Osteoblast (primary cell): ENCODE data around the gene PER2. TPM values are rescaled to one million over a fixed set of nuclear protein-coding genes. Genes with fewer than 3 reads are reported as not detected.

Source experiments
- DNase-seq: peaks from one replicate; pipeline ENCODE4 v3.0.0; 2011; ENCODE audit warnings: low spot score, mixed read lengths; ENCODE audit not compliant: insufficient read length; ENCODE audit errors: missing footprints
- H2AFZ ChIP-seq: 2 replicates; pipeline ENCODE4 v1.6.0; 2011; ENCODE audit warnings: mild to moderate bottlenecking, low read length
- H3K27ac ChIP-seq: 2 replicates; pipeline ENCODE4 v1.5.1; 2011; ENCODE audit warnings: mild to moderate bottlenecking, low read depth, low read length, moderate library complexity
- H3K27me3 ChIP-seq: 2 replicates; pipeline ENCODE4 v1.6.0; 2012; ENCODE audit warnings: mild to moderate bottlenecking, control low read depth, inconsistent platforms, low read length, moderate library complexity; ENCODE audit not compliant: insufficient read depth
- H3K36me3 ChIP-seq: 2 replicates; pipeline ENCODE4 v1.5.1; 2011; ENCODE audit warnings: mild to moderate bottlenecking, low read length, control low read depth, moderate library complexity; ENCODE audit not compliant: insufficient read depth
- H3K4me1 ChIP-seq: 2 replicates; pipeline ENCODE4 v1.5.1; 2011; ENCODE audit warnings: mild to moderate bottlenecking, low read length, control low read depth, moderate library complexity; ENCODE audit not compliant: insufficient read depth
- H3K4me2 ChIP-seq: 2 replicates; pipeline ENCODE4 v1.6.0; 2011; ENCODE audit warnings: mild to moderate bottlenecking, low read length; ENCODE audit not compliant: insufficient read depth
- H3K4me3 ChIP-seq: fragments of 200-600 bp; sonication (generic); 3 replicates; pipeline ENCODE4 v1.5.1; 2012; ENCODE audit warnings: mild to moderate bottlenecking, low read length, inconsistent platforms; ENCODE audit not compliant: insufficient read depth
- H3K79me2 ChIP-seq: 2 replicates; pipeline ENCODE4 v1.6.0; 2012; ENCODE audit warnings: mild to moderate bottlenecking, low read length, control low read depth, inconsistent platforms; ENCODE audit not compliant: insufficient read depth
- H3K9me3 ChIP-seq: 2 replicates; pipeline ENCODE4 v1.5.1; 2011; ENCODE audit warnings: low read depth, low read length, control low read depth
- H4K20me1 ChIP-seq: 2 replicates; pipeline ENCODE4 v1.6.0; 2012; ENCODE audit warnings: mild to moderate bottlenecking, low read length, control low read depth; ENCODE audit not compliant: insufficient read depth
- CTCF ChIP-seq: IDR thresholded peaks from 2 replicates; pipeline ENCODE4 v1.5.1; 2011; ENCODE audit warnings: mild to moderate bottlenecking, low read depth, low read length, moderate library complexity; ENCODE audit errors: extremely low read depth
- total RNA-seq: library from RNA; depleted of rRNA; stranded (reverse); fragments of >200 nt; gene quantifications from 2 replicates; pipeline ENCODE4 v1.2.3, GENCODE V29; 2012

The PER2 gene
- total RNA-seq, 1 donor, result 9.4 TPM

GRCh38 chr2:238252766-238253630 lies 35.4 kb downstream of the PER2 start:
- H3K4me1 ChIP-seq, result no peaks in the 10 kb centered on the region
- no peaks in the 10 kb centered on the region for H3K79me2 ChIP-seq
- no peaks in the 10 kb centered on the region for H3K9me3 ChIP-seq
- H2AFZ ChIP-seq, result no peak overlapping the region
- no peak overlapping the region for H3K4me2 ChIP-seq
- no peaks in the 10 kb centered on the region for H4K20me1 ChIP-seq
- peaks cover 20% of the 10 kb centered on the region for H3K36me3 ChIP-seq
- DNase-seq, result no peak
- H3K27me3 ChIP-seq, result no peaks in the 10 kb centered on the region
- no peak for TF ChIP-seq CTCF
- no peak overlapping the region for H3K4me3 ChIP-seq
- no peak overlapping the region for H3K27ac ChIP-seq

- DNase-seq, result no peak
- no peaks in the 10 kb centered on the region for H3K4me1 ChIP-seq
- H3K27me3 ChIP-seq, result no peaks in the 10 kb centered on the region
- H4K20me1 ChIP-seq, result no peaks in the 10 kb centered on the region
- H2AFZ ChIP-seq, result no peak overlapping the region
- no peak overlapping the region for H3K27ac ChIP-seq
- no peak for TF ChIP-seq CTCF
- H3K9me3 ChIP-seq, result no peaks in the 10 kb centered on the region
- H3K79me2 ChIP-seq, result no peaks in the 10 kb centered on the region
- H3K4me2 ChIP-seq, result no peak overlapping the region
- H3K36me3 ChIP-seq, result peaks cover 18% of the 10 kb centered on the region
- H3K4me3 ChIP-seq, result no peak overlapping the region
Measured at GRCh38 chr2:238251986-238252385, 36.4 kb downstream of the PER2 start.

- no peaks in the 10 kb centered on the region for H3K4me1 ChIP-seq
- no peaks in the 10 kb centered on the region for H4K20me1 ChIP-seq
- peaks cover 15% of the 10 kb centered on the region for H3K36me3 ChIP-seq
- TF ChIP-seq CTCF, result no peak
- no peaks in the 10 kb centered on the region for H3K27me3 ChIP-seq
- H3K79me2 ChIP-seq, result no peaks in the 10 kb centered on the region
- no peaks in the 10 kb centered on the region for H3K9me3 ChIP-seq
- no peak for DNase-seq
- no peak overlapping the region for H3K4me2 ChIP-seq
- H3K4me3 ChIP-seq, result no peak overlapping the region
- no peak overlapping the region for H2AFZ ChIP-seq
- no peak overlapping the region for H3K27ac ChIP-seq
Measured at GRCh38 chr2:238251331-238251730, 37.1 kb downstream of the PER2 start.

DNA sequence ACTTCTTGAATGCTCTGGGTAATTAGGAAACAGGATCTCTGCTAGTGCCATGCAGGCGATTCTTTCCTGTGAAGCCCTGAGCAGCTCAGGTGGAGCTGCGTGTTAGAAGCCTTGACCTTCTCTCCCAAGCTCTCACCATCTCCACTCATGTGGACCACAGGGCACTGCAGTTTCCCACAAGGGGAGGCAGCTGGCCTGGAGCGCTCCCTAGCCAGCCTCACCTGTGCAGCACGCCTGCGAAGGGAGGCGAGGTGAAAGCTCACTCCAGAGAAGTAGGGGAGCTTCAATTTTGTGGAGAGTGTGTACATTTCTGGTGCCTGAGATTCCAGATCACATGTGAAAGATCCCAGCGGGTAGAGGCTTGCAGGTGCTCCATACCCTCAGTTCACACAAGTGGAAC lies 37.5 kb downstream of the PER2 start:
- no peaks in the 10 kb centered on the region for H3K27me3 ChIP-seq
- H4K20me1 ChIP-seq, result no peaks in the 10 kb centered on the region
- no peak overlapping the region for H2AFZ ChIP-seq
- H3K27ac ChIP-seq, result no peak overlapping the region
- no peaks in the 10 kb centered on the region for H3K4me1 ChIP-seq
- H3K4me3 ChIP-seq, result no peak overlapping the region
- no peak overlapping the region for H3K4me2 ChIP-seq
- no peaks in the 10 kb centered on the region for H3K9me3 ChIP-seq
- TF ChIP-seq CTCF, result no peak
- no peaks in the 10 kb centered on the region for H3K79me2 ChIP-seq
- no peak for DNase-seq
- H3K36me3 ChIP-seq, result peaks cover 12% of the 10 kb centered on the region
